HepG2 (cell line): ENCODE measurements around the gene POU3F1. TPM values are rescaled to one million over a fixed set of nuclear protein-coding genes. Genes with fewer than 3 reads are reported as not detected.

Experiments
- ATAC-seq: fragments of 200-7000 bp; cut with Tn5 transposase; 3 replicates; pipeline ENCODE4 v1.9.1; 2020; ENCODE audit warnings: mild to moderate bottlenecking, moderate library complexity
- BruUV-seq: library from RNA; stranded (reverse); fragments of 400-500 nt; replicated peaks from 2 replicates; lab custom pipeline; 2021; lab: Mats Ljungman, UMichigan
- CTCF ChIA-PET: fragments of 300-600 bp; formaldehyde crosslinking; extraction: SDS; loops from one replicate; lab custom pipeline; 2021; ENCODE audit warnings: low total read pairs, inconsistent platforms, low intra/inter-chr PET ratio; lab: Yijun Ruan, JAX
- POLR2A ChIA-PET: fragments of 350-600 bp; sonication (Branson Sonifier 250); formaldehyde crosslinking; loops from one replicate; lab custom pipeline; 2020; ENCODE audit warnings: antibody characterized with exemption, inconsistent platforms; lab: Yijun Ruan, JAX
- DNase-seq: peaks from one replicate; pipeline ENCODE4 v3.0.0-alpha.2; 2015; ENCODE audit warnings: low spot score
- FAIRE-seq: peaks from 3 replicates; lab custom pipeline; 2011; peaks lifted over from hg19 to GRCh38; lab: Jason Lieb, UNC
- H2AFZ ChIP-seq: one replicate; pipeline ENCODE4 v1.6.1; 2011; ENCODE audit warnings: low read length, inconsistent platforms
- H3K27ac ChIP-seq: fragments of 300-600 bp; 3 replicates; pipeline ENCODE4 v1.8.0; 2011; ENCODE audit warnings: mixed run types, mild to moderate bottlenecking, mixed read lengths, low read length, inconsistent platforms; ENCODE audit not compliant: insufficient read depth; ENCODE audit errors: extremely low read length
- H3K27me3 ChIP-seq, 2 experiments: fragments of 200-600 bp in 1 of 2; 2 replicates in 1 of 2; 3 replicates in 1 of 2; pipeline versions ENCODE4 v1.6.0 to v1.8.0; 2011; ENCODE audit warnings: low read length in 2 of 2, mild to moderate bottlenecking in 2 of 2, moderate library complexity in 2 of 2, inconsistent platforms in 1 of 2; ENCODE audit not compliant: insufficient read depth in 2 of 2, control insufficient read depth in 1 of 2
- H3K36me3 ChIP-seq, 2 experiments: fragments of 200-600 bp in 1 of 2; replicated peaks in 1 of 2; 2 replicates in 1 of 2; 3 replicates in 1 of 2; pipeline versions ENCODE4 v1.5.1 to v1.8.0; 2011; ENCODE audit warnings: low read length in 2 of 2, inconsistent platforms in 1 of 2; ENCODE audit not compliant: insufficient read depth in 2 of 2, control insufficient read depth in 1 of 2
- H3K4me1 ChIP-seq: 2 replicates; pipeline ENCODE4 v1.5.1; 2012; ENCODE audit warnings: low read length, inconsistent platforms; ENCODE audit not compliant: insufficient read depth
- H3K4me2 ChIP-seq: 2 replicates; pipeline ENCODE4 v1.6.0; 2011; ENCODE audit warnings: low read depth, low read length, inconsistent platforms
- H3K4me3 ChIP-seq, 3 experiments: fragments of 200-600 bp in 1 of 3; sonication (generic), shearing (Covaris generic) in 1 of 3; replicated peaks in 1 of 3; 2 replicates each; pipeline ENCODE4 v1.5.1; 2011 to 2016; ENCODE audit warnings: low read length in 3 of 3, inconsistent platforms in 2 of 3, low read depth in 2 of 3, mild to moderate bottlenecking in 2 of 3, control low read depth in 1 of 3, mixed read lengths in 1 of 3; ENCODE audit not compliant: insufficient read depth in 1 of 3
- H3K79me2 ChIP-seq: one replicate; pipeline ENCODE4 v1.6.1; 2011; ENCODE audit warnings: low read length, inconsistent platforms; ENCODE audit not compliant: insufficient read depth
- H3K9ac ChIP-seq: 2 replicates; pipeline ENCODE4 v1.6.0; 2011; ENCODE audit warnings: mild to moderate bottlenecking, low read depth, low read length, inconsistent platforms; ENCODE audit not compliant: insufficient read depth
- H3K9me3 ChIP-seq: 2 replicates; pipeline ENCODE4 v1.5.1; 2012; ENCODE audit warnings: mild to moderate bottlenecking, low read length
- H4K20me1 ChIP-seq: 2 replicates; pipeline ENCODE4 v1.6.0; 2011; ENCODE audit warnings: inconsistent platforms, mild to moderate bottlenecking, low read length, moderate library complexity; ENCODE audit not compliant: insufficient read depth
- HMG20B ChIP-seq: conservative IDR thresholded peaks from 2 replicates; pipeline ENCODE4 v1.6.1; 2016; ENCODE audit warnings: missing genetic modification reagents, missing compliant biosample characterization
- KDM4B ChIP-seq: sonication (generic); formaldehyde crosslinking; IDR thresholded peaks from 2 replicates; pipeline ENCODE4 v1.4.0; 2020; ENCODE audit warnings: missing genetic modification reagents
- MAF1 ChIP-seq: sonication (generic); formaldehyde crosslinking; IDR thresholded peaks from 2 replicates; pipeline ENCODE4 v1.5.0; 2020; ENCODE audit warnings: missing genetic modification reagents, borderline replicate concordance
- SUZ12 ChIP-seq: fragments of 150-350 bp; IDR thresholded peaks from 2 replicates; pipeline ENCODE4 v1.6.1; 2014; ENCODE audit warnings: low read depth, low read length
- ZBTB4 ChIP-seq: sonication (generic); formaldehyde crosslinking; IDR thresholded peaks from 2 replicates; pipeline ENCODE4 v1.4.0; 2020; ENCODE audit warnings: missing genetic modification reagents, mild to moderate bottlenecking, borderline replicate concordance
- WGBS: methylation state at CpG from one replicate; pipeline ENCODE4 v1.1.6; 2017; ENCODE audit warnings: low lambda C conversion rate; 5-methylcytosine and 5-hydroxymethylcytosine counted together
- in situ Hi-C: cut with HindIII; loops from 2 replicates; pipeline ENCODE4 v1.10.0; 2017; ENCODE audit warnings: low pct_unique_long_range_greater_than_20kb; ENCODE audit not compliant: extremely low pct_ligation_motif_present
- intact Hi-C: fragments of 100-400 bp; cut with micrococcal nuclease; formaldehyde crosslinking; loops from one replicate; pipeline ENCODE4 v1.10.0; 2022; ENCODE audit not compliant: unreplicated experiment
- polyA plus RNA-seq, 8 experiments: library from polyadenylated mRNA; depleted of rRNA in 3 of 8; stranded (reverse) in 7 of 8; unstranded in 1 of 8; fragments of >200 nt; fragmentation: Illumina TruSeq in 4 of 8; extraction: Trizol in 4 of 8; gene quantifications; 2 replicates each; pipeline versions ENCODE4 v1.2.1 to v1.2.3, GENCODE V29; 2011 to 2016; ENCODE audit warnings: low read depth in 4 of 8, missing spikeins in 1 of 8, mixed read lengths in 1 of 8; ENCODE audit not compliant: insufficient read depth in 1 of 8
- total RNA-seq, 5 experiments: library from RNA; depleted of rRNA; stranded (reverse); fragments of >200 nt; fragmentation: Illumina TruSeq; extraction: Trizol; gene quantifications; 2 replicates each; pipeline ENCODE4 v1.2.3, GENCODE V29; 2016; ENCODE audit warnings: low read depth in 1 of 5
- TF ChIP-seq, protein P1 (sequence below): sonication (generic); formaldehyde crosslinking; IDR thresholded peaks from 2 replicates; pipeline ENCODE4; 2020; ENCODE audit warnings: missing genetic modification reagents, mild to moderate bottlenecking, borderline replicate concordance

Gene POU3F1
- total and polyA plus RNA-seq, 2 of the 13 experiments (the other 11 are each of a cell fraction or from before 2014, with no cell fraction given), result not detected

DNA sequence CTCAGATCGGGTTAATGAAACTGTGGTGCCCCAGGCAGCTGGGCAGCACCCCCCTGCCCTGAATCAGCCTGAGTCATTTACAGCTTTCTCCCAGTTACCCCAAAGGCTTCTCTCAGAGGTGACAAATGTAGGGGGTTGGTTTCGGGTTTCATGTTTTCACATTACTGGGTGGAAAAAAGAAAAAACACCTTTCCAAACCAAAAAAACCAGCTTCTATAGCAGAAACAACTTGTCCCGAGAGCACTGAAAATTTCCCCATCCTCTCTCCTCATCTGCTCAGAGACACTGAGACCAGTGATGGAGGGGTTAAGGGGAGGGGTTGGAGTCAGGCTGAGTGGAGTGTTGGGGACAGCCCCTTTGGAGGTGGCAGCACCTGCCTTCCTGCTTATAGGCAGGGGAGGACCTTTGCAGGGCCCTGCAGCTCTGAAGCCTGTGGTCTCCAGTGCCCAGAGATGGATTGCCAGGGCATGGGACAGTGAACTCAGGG is 18.4 kb downstream of the POU3F1 start:
- H2AFZ ChIP-seq, result no peak overlapping the region
- BruUV-seq, result no TSS peak
- H4K20me1 ChIP-seq, result no peaks in the 10 kb centered on the region
- intact Hi-C loops, result no loop called here
- no peaks in the 10 kb centered on the region for H3K27me3 ChIP-seq
- no peak for DNase-seq
- H3K27ac ChIP-seq, result no peak overlapping the region
- H3K79me2 ChIP-seq, result no peaks in the 10 kb centered on the region
- TF ChIP-seq, protein P1, sequence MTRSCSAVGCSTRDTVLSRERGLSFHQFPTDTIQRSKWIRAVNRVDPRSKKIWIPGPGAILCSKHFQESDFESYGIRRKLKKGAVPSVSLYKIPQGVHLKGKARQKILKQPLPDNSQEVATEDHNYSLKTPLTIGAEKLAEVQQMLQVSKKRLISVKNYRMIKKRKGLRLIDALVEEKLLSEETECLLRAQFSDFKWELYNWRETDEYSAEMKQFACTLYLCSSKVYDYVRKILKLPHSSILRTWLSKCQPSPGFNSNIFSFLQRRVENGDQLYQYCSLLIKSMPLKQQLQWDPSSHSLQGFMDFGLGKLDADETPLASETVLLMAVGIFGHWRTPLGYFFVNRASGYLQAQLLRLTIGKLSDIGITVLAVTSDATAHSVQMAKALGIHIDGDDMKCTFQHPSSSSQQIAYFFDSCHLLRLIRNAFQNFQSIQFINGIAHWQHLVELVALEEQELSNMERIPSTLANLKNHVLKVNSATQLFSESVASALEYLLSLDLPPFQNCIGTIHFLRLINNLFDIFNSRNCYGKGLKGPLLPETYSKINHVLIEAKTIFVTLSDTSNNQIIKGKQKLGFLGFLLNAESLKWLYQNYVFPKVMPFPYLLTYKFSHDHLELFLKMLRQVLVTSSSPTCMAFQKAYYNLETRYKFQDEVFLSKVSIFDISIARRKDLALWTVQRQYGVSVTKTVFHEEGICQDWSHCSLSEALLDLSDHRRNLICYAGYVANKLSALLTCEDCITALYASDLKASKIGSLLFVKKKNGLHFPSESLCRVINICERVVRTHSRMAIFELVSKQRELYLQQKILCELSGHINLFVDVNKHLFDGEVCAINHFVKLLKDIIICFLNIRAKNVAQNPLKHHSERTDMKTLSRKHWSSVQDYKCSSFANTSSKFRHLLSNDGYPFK (CRISPR knock-in tag), result no peak
- TF ChIP-seq KDM4B (no peak), MAF1 (CRISPR knock-in tag) (no peak), SUZ12 (no peak), ZBTB4 (CRISPR knock-in tag) (no peak), HMG20B (CRISPR knock-in tag) (no peak)
- TF ChIP-seq, all 625 proteins: peak for 0
- no peak overlapping the region for H3K4me2 ChIP-seq
- ATAC-seq (peak; percentile 16), FAIRE-seq (no peak)
- H3K4me1 ChIP-seq, result peaks cover 25% of the 10 kb centered on the region
- no peak overlapping the region for H3K9ac ChIP-seq
- POLR2A ChIA-PET, result interaction anchor here (1.2 kb wide), 1 partner anchor 15 kb away, joined by 3 read pairs; the partner anchor contains the start of gene UTP11
- peaks cover 11 to 20% of the 10 kb centered on the region in 2 experiments; a peak in 4 of 5 replicates for H3K36me3 ChIP-seq
- H3K9me3 ChIP-seq, result no peaks in the 10 kb centered on the region
- in situ Hi-C loops, result no loop called here
- WGBS, result 97% methylated on average over 2 of the region's 3 CpGs
- no peak overlapping the region for H3K4me3 ChIP-seq
- CTCF ChIA-PET, result no interaction called here
